Large intestine (tissue), 3 donors: ENCODE measurements around the gene SFT2D3. TPM values are rescaled to one million over a fixed set of nuclear protein-coding genes. Genes with fewer than 3 reads are reported as not detected.
"Not testable (repeated sequence)": the region's sequence is repeated elsewhere in the genome, so short reads cannot be mapped to it uniquely, and the experiment has no call there.

Experiments
- DNase-seq, 2 donors: peaks; one replicate each; pipeline versions ENCODE4 v3.0.0 to v3.0.0-alpha.2; 2013
- H3K27ac ChIP-seq: one replicate; pipeline ENCODE4 v1.5.1; 2013; ENCODE audit warnings: low read length
- H3K27me3 ChIP-seq: 2 replicates; pipeline ENCODE4 v1.6.1; 2013; ENCODE audit warnings: low read length; ENCODE audit not compliant: control insufficient read depth, insufficient read depth
- H3K36me3 ChIP-seq: 2 replicates; pipeline ENCODE4 v1.6.1; 2013; ENCODE audit warnings: low read length; ENCODE audit not compliant: control insufficient read depth, insufficient read depth
- H3K4me1 ChIP-seq: one replicate; pipeline ENCODE4 v1.6.1; 2013; ENCODE audit warnings: low read length; ENCODE audit not compliant: control insufficient read depth, insufficient read depth
- H3K4me3 ChIP-seq: one replicate; pipeline ENCODE4 v1.5.1; 2013; ENCODE audit warnings: low read length
- H3K9me3 ChIP-seq: one replicate; pipeline ENCODE4 v1.6.1; 2013; ENCODE audit warnings: mild to moderate bottlenecking, low read depth, low read length, moderate library complexity; ENCODE audit not compliant: control insufficient read depth
- whole genome bisulfite sequencing: methylation state at CpG from one replicate; pipeline ENCODE4 v1.1.5; 2013; ENCODE audit warnings: low lambda C conversion rate; ENCODE audit not compliant: insufficient coverage; 5-methylcytosine and 5-hydroxymethylcytosine counted together
- polyA plus RNA-seq: library from polyadenylated mRNA; unstranded; fragments of 120-200 nt; gene quantifications from one replicate; pipeline ENCODE4 v1.2.1, GENCODE V29; 2013

The SFT2D3 gene
- polyA plus RNA-seq, 1 donor = not detected

DNA sequence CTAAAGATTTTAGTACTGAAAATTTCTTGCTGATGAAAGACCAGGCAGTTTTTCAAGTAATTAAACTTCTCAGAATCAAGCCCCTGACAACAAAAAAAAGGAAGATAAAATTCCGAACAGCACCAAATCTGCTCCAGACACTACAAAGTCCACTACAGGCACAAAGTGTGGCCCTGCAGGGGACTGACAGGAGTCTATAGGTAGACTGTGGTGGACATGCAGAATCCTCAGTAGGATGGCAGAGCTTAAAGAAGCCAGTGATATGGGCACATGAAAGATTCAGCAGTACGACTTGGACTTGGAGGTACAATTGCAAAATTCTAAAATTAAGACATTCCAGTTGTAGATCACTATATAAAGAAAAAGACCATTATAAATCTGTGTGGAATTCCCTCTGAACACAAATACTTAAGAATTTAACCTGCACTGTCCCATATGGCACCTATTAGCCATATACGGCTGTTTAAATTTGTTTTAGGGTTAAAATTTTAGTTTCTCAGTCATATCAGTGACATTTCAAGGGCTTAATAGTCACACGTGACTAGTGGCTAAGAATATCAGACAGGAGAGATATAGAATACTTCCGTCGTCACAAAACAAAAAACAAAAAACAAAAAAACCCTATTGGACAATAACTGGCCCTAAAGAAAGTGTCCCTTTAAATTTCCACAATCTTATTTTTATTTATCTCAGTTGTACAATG is 32.0 kb downstream of the SFT2D3 start:
- WGBS = 35% methylated on average over 3 of the region's 6 CpGs
- no peaks in the 10 kb centered on the region for H3K36me3 ChIP-seq
- H3K4me3 ChIP-seq = no peak overlapping the region
- no peaks in the 10 kb centered on the region for H3K9me3 ChIP-seq
- DNase-seq = no peak
- peak overlapping the region; percentile 13 for H3K27ac ChIP-seq
- H3K27me3 ChIP-seq = no peaks in the 10 kb centered on the region
- H3K4me1 ChIP-seq = peaks cover 24% of the 10 kb centered on the region

DNA sequence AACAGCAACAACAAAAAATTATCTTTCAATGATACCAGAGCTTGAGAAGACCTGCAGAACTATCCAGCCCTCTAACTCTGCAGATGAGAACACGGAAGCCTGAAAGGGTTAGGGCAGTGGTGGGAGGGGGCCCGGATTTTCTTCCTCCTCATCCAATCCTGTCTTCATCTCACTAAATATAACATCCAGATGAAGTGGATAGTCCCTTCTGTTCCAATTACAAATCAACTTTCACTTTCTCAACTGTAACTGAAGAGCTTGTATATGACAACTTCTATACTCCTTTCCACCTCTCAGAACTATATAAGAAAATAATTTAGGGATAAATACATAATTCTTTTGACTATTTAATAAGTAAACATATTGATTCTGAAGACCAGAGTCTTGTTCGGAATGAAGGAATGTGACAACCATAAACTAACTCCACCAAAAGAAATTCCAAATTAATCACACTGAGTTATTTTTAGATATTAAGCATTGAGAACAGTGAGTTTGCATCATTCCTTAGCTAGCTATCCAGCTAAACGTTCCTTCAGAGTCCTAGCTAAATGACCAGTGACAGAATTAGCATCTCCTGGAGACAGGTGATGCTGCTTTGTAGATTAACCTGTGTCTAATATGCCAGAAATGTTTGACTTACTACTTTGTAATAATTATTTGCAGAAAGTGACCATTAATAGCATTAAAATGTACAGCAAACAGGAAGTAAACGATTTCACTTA is 32.7 kb downstream of the SFT2D3 start:
- Histone ChIP-seq H3K9me3 (no peaks in the 10 kb centered on the region), H3K4me1 (peaks cover 28% of the 10 kb centered on the region), H3K4me3 (no peak overlapping the region), H3K27me3 (no peaks in the 10 kb centered on the region), H3K27ac (peak overlapping the region; percentile 76), H3K36me3 (no peaks in the 10 kb centered on the region)
- DNase-seq = peak in 1 of 2 donors; percentile 22
- 71% methylated on average over 2 of the region's 5 CpGs for WGBS

DNA sequence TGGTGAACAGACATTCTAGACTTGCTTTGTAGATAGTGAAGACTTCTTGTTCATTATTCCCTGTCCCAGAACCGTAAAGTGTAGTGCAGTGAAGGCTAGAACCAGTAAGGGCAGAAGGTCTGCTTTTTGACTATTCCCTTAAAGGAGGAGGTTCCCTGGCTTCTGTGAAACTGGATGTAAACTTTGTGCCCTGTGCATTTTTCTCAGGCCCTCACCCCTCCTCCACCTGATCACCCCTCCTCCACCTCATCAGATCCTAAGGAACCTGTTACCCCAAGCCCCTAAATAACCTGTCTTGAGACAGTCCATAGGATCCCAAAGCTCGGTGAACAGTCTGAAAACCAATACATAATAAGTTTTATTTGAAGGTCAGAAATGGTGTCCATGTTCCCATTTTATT is 33.7 kb downstream of the SFT2D3 start:
- peak; percentile 49 to 72 for DNase-seq
- Histone ChIP-seq H3K4me3 (no peak overlapping the region), H3K4me1 (peaks cover 28% of the 10 kb centered on the region), H3K36me3 (no peaks in the 10 kb centered on the region), H3K27me3 (no peaks in the 10 kb centered on the region), H3K9me3 (no peaks in the 10 kb centered on the region), H3K27ac (peak overlapping the region; percentile 76)
- WGBS = no CpG with 5 or more reads among the region's 2 CpGs

DNA sequence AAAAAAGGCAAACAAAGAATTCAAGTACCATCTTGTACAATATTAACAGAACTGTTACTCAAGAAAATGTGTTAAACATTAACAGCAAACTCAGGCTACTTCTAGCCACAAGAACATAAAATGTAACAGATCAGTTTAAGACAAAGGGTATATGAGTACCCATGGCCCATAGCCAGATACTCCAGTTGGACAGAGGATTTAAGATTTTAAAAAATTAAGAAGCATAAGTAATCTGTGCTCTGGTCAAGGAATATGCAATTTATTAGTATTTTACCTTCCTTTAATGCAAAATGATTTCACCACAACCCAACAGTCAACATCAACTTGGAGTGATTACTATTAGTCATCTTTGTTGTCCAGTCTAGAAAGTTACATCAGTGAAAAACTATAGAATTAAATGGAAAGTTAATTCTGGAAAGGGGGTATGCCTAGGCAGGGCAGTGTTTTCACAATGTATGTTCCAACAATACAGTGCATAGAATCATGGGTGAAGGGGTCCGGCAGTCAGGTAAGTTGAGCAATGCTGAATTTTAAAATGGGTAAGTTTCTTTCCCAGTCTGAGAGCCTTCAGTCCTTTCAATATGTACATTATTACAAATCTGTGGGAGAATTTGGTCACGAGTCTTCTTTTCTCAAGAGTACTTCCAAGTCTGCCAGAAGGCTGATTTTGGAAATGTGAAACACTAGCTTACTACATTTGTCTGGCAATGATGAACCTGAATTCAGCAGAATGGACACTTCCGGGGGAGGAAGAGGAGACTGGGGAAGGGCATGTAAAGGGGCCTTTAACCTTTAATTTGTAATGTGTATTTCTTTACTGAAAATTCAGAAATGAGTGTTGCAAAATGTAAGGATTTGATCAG is 34.5 kb downstream of the SFT2D3 start:
- Histone ChIP-seq H3K4me3 (no peak overlapping the region), H3K9me3 (no peaks in the 10 kb centered on the region), H3K36me3 (peaks cover 3% of the 10 kb centered on the region), H3K27ac (peak overlapping the region; percentile 76), H3K4me1 (peaks cover 34% of the 10 kb centered on the region), H3K27me3 (no peaks in the 10 kb centered on the region)
- WGBS = 100% methylated on average over 1 of the region's 3 CpGs
- peak; percentile 45 to 75 for DNase-seq

DNA sequence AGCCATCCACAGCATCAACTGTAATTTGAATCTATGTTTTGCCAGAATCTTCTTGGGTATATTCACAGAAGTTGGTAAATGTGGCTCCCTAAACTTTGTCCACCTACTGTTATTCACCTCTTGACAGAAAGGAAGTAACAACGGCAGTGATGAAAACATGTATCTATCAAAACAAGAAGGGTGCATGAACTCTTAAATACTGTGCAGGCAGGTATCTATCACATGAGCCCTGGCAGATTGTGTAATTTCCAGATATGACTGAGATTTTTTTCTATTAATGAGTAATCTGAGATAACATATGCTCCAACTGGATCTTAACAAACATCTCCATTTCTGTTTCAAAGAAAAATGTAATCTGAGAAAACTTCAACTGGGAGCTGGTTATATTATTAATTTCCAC is 36.6 kb downstream of the SFT2D3 start:
- WGBS = no CpG with 5 or more reads among the region's 1 CpG
- peaks cover 37% of the 10 kb centered on the region for H3K4me1 ChIP-seq
- peak overlapping the region; percentile 69 for H3K27ac ChIP-seq
- no peak overlapping the region for H3K4me3 ChIP-seq
- peaks cover 3% of the 10 kb centered on the region for H3K36me3 ChIP-seq
- no peaks in the 10 kb centered on the region for H3K9me3 ChIP-seq
- H3K27me3 ChIP-seq = no peaks in the 10 kb centered on the region
- DNase-seq = peak; percentile 59 to 78

DNA sequence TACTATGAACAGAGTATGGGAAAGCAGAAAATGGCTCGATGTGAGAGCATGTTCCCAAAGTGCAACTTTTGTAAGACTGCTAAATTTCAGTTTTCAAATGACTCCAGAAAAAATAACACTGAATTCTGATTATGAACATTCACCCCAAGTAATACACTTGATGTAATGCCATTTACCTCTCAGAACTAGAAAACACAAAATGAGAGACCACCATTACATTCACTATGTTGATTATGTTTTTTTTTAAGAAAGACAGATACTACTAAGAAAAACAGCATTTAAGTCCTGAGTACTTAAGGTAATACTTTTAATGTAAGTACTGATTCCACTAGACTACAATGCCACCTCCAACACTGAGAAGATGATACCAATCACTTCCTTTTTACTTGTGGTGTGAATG is 38.5 kb downstream of the SFT2D3 start:
- Histone ChIP-seq H3K27ac (no peak overlapping the region), H3K36me3 (peaks cover 7% of the 10 kb centered on the region), H3K4me1 (peaks cover 29% of the 10 kb centered on the region), H3K4me3 (no peak overlapping the region), H3K27me3 (no peaks in the 10 kb centered on the region), H3K9me3 (no peaks in the 10 kb centered on the region)
- WGBS = no CpG with 5 or more reads among the region's 1 CpG
- DNase-seq = no peak

DNA sequence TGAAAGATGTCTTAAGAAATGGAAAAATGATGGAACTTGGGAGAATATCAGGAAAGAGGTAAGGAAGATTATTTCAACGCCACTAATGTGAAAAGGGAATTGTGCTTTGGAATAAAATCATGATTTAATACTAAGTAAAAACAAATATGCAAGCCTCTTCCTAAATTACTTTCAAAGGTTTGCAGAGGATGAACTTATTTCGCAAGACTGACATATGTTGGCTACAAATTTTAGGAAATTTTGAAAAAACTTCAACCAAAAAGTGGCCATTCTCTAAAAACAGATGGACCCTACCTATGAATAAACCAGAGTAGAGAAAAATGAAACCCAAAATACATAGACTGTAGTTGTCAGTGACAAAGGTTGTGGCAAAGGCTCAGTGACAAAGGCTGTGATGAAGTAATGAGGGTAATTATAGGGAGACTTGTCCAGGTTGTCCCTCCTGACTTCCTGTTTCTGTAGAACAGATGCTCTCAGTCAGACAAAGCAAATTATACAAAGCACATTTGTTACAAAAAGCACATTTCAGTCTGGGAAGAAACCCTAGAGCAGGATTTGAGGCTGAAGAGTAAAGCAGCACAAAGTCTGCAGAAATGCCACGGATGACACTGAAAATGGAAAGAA is 39.5 kb downstream of the SFT2D3 start:
- H3K27ac ChIP-seq = peak overlapping the region; percentile 64
- peaks cover 28% of the 10 kb centered on the region for H3K4me1 ChIP-seq
- WGBS = 93% methylated on average over 3 of the region's 3 CpGs
- peak; percentile 39 to 75 for DNase-seq
- H3K36me3 ChIP-seq = peaks cover 11% of the 10 kb centered on the region
- H3K27me3 ChIP-seq = no peaks in the 10 kb centered on the region
- no peaks in the 10 kb centered on the region for H3K9me3 ChIP-seq
- no peak overlapping the region for H3K4me3 ChIP-seq

DNA sequence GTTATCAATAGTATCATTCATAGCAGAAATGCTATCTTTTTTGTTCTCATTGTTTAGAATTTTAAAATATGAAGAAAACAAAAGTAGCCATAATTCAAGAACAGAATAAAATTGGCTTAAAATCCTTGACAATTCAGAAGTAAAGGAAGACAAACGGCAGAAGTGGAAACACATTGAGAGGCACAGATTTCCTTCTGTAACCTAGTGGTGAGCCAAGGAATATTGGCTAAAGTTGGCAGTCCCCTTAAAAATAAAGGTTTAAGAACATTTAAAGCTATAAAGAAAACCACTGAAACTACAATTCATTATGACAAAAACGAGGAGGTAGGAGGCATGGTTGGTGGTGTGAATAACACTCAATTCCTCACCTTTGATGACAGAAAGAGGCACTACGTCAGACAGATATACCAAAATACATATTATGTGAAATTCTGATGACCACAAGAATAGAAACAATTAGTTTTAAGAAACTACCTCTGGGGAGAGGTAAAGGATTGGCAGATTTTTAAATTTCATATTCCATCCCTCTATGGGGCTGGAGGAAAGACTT is 42.3 kb downstream of the SFT2D3 start:
- no peaks in the 10 kb centered on the region for H3K9me3 ChIP-seq
- WGBS = no CpG with 5 or more reads among the region's 3 CpGs
- no peak for DNase-seq
- H3K27me3 ChIP-seq = no peaks in the 10 kb centered on the region
- no peak overlapping the region for H3K27ac ChIP-seq
- peaks cover 19% of the 10 kb centered on the region for H3K36me3 ChIP-seq
- peaks cover 10% of the 10 kb centered on the region for H3K4me1 ChIP-seq
- H3K4me3 ChIP-seq = no peak overlapping the region

DNA sequence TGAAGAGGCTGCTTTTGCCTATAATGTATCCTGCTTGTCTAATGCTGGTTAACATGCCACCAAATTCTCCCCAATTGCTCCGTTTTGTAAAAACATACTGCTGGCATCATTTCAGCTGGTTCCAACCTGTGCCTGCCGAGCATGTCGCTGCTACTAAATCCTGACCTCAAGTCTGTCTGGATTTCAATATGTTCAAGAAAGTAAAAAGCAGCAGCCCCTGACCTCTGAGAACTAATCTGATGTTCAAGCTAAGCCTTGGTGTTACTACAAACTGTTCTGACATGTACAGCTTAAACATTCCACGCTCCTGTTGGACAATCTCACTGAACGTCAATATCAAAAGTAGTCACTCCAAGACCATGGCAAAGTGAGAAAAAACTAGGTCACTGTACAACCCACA is 46.3 kb downstream of the SFT2D3 start:
- Histone ChIP-seq H3K9me3 (no peaks in the 10 kb centered on the region), H3K27me3 (no peaks in the 10 kb centered on the region), H3K4me3 (no peak overlapping the region), H3K27ac (no peak overlapping the region), H3K4me1 (no peaks in the 10 kb centered on the region), H3K36me3 (peaks cover 20% of the 10 kb centered on the region)
- WGBS = no CpG with 5 or more reads among the region's 5 CpGs
- no peak for DNase-seq

DNA sequence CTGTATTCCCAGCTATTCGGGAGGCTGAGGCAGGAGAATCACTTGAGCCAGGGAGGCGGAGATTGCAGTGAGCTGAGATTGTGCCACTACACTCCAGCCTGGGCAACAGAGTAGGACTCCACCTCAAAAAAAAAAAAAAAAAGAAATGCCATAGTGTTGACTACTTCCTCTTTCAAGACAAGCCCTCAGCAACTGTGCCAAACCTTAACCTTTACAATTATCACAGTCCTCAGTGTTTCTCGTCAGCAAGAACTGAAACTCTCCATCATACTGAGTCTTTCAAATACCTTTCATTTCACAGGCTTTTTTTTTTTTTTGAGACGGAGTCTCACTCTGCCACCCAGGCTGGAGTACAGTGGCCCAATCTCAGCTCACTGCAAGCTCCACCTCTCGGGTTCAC is 48.2 kb downstream of the SFT2D3 start:
- peaks cover 19% of the 10 kb centered on the region for H3K36me3 ChIP-seq
- not testable (repeated sequence) for H3K27ac ChIP-seq, H3K9me3 ChIP-seq, H3K4me3 ChIP-seq, H3K27me3 ChIP-seq, DNase-seq, H3K4me1 ChIP-seq
- WGBS = 92% methylated on average over 2 of the region's 5 CpGs
